NB4 (cell line): ENCODE measurements around the gene BMPR2.
A peak's percentile ranks its signal among the peaks of the same experiment; 100 is the strongest.
"Not testable (repeated sequence)": the region's sequence is repeated elsewhere in the genome, so short reads cannot be mapped to it uniquely, and the experiment has no call there.

Experiments used
- DNase-seq: peaks from one replicate; pipeline ENCODE4 v3.0.0; 2010; ENCODE audit warnings: low read depth
- H3K4me3 ChIP-seq: one replicate; pipeline ENCODE4 v1.5.1; 2011; ENCODE audit warnings: mild to moderate bottlenecking, low read depth, low read length, moderate library complexity
- MAX ChIP-seq: IDR thresholded peaks from 2 replicates; pipeline ENCODE4 v1.6.1; 2011; ENCODE audit warnings: low read depth, low read length
- MYC ChIP-seq: IDR thresholded peaks from 2 replicates; pipeline ENCODE4 v1.6.1; 2011; ENCODE audit warnings: low read depth, low read length
- POLR2A ChIP-seq: IDR thresholded peaks from 2 replicates; pipeline ENCODE4 v1.6.1; 2011; ENCODE audit warnings: mild to moderate bottlenecking; ENCODE audit not compliant: insufficient read length; ENCODE audit errors: extremely low read depth
- TF ChIP-seq, protein P1 (sequence below): IDR thresholded peaks from one replicate; pipeline ENCODE4 v1.5.1; 2012; ENCODE audit warnings: low read depth, low read length

BMPR2 gene

GRCh38 chr2:202361108-202361507 is 15.0 kb upstream of the BMPR2 start:
- no peak overlapping the region for H3K4me3 ChIP-seq
- TF ChIP-seq MAX (no peak), MYC (no peak), POLR2A (no peak)
- TF ChIP-seq, protein P1, sequence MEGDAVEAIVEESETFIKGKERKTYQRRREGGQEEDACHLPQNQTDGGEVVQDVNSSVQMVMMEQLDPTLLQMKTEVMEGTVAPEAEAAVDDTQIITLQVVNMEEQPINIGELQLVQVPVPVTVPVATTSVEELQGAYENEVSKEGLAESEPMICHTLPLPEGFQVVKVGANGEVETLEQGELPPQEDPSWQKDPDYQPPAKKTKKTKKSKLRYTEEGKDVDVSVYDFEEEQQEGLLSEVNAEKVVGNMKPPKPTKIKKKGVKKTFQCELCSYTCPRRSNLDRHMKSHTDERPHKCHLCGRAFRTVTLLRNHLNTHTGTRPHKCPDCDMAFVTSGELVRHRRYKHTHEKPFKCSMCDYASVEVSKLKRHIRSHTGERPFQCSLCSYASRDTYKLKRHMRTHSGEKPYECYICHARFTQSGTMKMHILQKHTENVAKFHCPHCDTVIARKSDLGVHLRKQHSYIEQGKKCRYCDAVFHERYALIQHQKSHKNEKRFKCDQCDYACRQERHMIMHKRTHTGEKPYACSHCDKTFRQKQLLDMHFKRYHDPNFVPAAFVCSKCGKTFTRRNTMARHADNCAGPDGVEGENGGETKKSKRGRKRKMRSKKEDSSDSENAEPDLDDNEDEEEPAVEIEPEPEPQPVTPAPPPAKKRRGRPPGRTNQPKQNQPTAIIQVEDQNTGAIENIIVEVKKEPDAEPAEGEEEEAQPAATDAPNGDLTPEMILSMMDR: no peak
- DNase-seq: no peak

DNA sequence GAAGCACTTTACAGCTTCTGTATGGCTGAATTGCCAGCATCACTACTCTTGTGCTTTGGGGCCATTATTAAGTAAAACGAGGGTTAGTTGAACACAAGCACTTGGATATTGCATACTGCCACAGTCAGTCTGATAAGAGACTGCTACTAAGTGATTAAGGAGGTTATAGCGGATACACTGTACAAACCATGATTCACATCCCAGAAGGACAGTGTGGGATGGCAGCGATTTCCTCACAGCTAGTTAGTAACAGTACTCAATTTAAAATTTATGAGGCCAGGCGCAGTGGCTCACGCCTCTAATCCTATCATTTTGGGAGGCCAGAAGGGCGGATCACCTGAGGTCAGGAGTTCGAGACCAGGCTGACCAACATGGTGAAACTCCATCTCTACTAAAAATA is 2.6 kb upstream of the BMPR2 start:
- no peak overlapping the region for H3K4me3 ChIP-seq
- peak; percentile 23 for DNase-seq
- TF ChIP-seq MAX: no peak
- no peak for TF ChIP-seq POLR2A
- TF ChIP-seq, protein P1: no peak
- no peak for TF ChIP-seq MYC

DNA sequence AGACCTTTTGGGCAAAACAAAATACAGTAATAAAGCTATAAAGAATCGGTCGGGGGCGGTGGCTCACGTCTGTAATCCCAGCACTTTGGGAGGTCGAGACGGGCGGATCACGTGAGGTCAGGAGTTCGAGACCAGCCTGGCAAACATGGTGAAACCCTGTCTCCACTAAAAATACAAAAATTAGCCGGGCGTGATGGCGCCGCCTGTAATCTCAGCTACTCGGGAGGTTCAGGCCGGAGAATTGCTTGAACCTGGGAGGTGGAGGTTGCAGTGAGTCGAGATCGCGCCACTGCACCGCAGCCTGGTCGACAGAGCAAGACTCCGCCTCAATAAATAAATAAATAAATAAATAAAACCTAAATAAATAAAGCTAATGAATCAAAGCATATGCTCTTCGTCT is 1.7 kb upstream of the BMPR2 start:
- DNase-seq, H3K4me3 ChIP-seq: not testable (repeated sequence)

DNA sequence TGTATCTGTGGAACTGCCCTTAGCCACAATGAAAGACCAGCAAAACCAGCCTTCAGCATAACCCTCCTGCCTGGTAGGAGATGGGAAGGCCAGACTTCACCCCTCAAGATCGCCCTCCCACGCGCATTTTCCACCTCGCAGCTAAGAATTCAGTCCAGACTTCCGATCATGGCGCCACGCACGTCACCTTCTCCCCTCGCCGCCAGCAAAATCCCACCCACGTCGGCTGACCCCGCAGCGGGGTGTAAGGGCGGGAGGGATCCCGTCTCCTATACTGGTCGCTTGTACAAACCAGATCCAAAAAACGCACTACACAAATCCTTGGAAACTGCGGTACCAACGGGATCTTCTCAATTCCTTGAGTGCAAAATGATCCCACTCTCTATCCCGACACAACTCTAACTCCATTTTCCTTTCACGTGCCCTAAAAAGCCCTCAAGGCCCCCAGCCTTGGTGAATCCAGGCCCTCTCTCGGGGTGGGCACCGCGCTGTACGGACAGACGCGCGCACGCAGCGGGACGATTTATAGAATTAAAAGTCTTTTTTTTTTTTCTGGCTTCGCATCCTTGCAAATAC is 1.0 kb upstream of the BMPR2 start:
- no peak for TF ChIP-seq POLR2A
- TF ChIP-seq MYC: no peak
- TF ChIP-seq, protein P1: peak; percentile 1
- TF ChIP-seq MAX: no peak
- DNase-seq: peak; percentile 50
- peak overlapping the region; percentile 78 for H3K4me3 ChIP-seq

GRCh38 chr2:202376460-202377206 is 506 bp downstream of the BMPR2 start:
- peak; percentile 69 for DNase-seq
- TF ChIP-seq POLR2A (no peak), MAX (no peak), MYC (no peak)
- TF ChIP-seq, protein P1: no peak
- H3K4me3 ChIP-seq: peak overlapping the region; percentile 83

DNA sequence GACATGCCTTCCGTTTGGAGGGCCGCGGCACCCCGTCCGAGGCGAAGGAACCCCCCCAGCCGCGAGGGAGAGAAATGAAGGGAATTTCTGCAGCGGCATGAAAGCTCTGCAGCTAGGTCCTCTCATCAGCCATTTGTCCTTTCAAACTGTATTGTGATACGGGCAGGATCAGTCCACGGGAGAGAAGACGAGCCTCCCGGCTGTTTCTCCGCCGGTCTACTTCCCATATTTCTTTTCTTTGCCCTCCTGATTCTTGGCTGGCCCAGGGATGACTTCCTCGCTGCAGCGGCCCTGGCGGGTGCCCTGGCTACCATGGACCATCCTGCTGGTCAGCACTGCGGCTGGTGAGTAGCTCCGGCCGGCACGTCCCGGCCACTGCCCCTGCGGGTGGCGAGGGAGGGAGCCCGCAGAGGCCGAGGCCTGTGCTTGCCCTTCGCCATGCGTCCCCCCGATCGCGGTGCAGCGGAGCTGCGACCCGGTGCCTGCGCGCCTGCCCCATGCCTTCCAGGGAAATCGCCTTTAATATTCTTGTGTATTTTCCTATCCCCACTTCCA is 1.2 kb downstream of the BMPR2 start:
- peak overlapping the region; percentile 83 for H3K4me3 ChIP-seq
- no peak for TF ChIP-seq MAX
- 0 out of 2 replicates have a peak, but pooled peaks have one; percentile 34 for TF ChIP-seq MYC
- peak; percentile 66 for DNase-seq
